HepG2 (cell line): Measurements from ENCODE around the gene NCAM2.

Experiments used
- AGO1 ChIP-seq: fragments of 200-400 bp; formaldehyde crosslinking; IDR thresholded peaks from 2 replicates; pipeline ENCODE4 v1.6.1; 2017; ENCODE audit warnings: mild to moderate bottlenecking, low read depth, low read length, moderate library complexity; ENCODE audit not compliant: poor library complexity, severe bottlenecking
- ARID2 ChIP-seq: sonication (generic); formaldehyde crosslinking; IDR thresholded peaks from 2 replicates; pipeline ENCODE4 v1.8.1; 2022; ENCODE audit warnings: mild to moderate bottlenecking, missing genetic modification reagents, borderline replicate concordance
- CHD4 ChIP-seq: fragments of 200-600 bp; sonication (generic); IDR thresholded peaks from 2 replicates; pipeline ENCODE4 v1.7.0; 2017; ENCODE audit warnings: mild to moderate bottlenecking, low read length, borderline replicate concordance
- EZH2 ChIP-seq: conservative IDR thresholded peaks from 2 replicates; pipeline ENCODE4 v1.6.1; 2012; ENCODE audit warnings: mild to moderate bottlenecking, low read depth, low read length, moderate library complexity
- NCOA2 ChIP-seq: sonication (generic); formaldehyde crosslinking; IDR thresholded peaks from 2 replicates; pipeline ENCODE4 v1.8.0; 2022; ENCODE audit warnings: inconsistent platforms
- POLR2A ChIP-seq, 2 experiments: IDR thresholded peaks; 2 replicates each; pipeline ENCODE4 v1.6.1; 2011; ENCODE audit warnings: low read depth in 2 of 2, low read length in 2 of 2, mild to moderate bottlenecking in 1 of 2, moderate library complexity in 1 of 2; ENCODE audit not compliant: insufficient read depth in 1 of 2
- POLR2AphosphoS5 ChIP-seq: IDR thresholded peaks from 2 replicates; pipeline ENCODE4 v1.6.1; 2012; ENCODE audit warnings: low read depth, low read length
- REL ChIP-seq: sonication (generic); formaldehyde crosslinking; conservative IDR thresholded peaks from 2 replicates; pipeline ENCODE4 v1.8.0; 2022; ENCODE audit warnings: mild to moderate bottlenecking, missing genetic modification reagents, moderate library complexity
- SP2 ChIP-seq: sonication (generic); formaldehyde crosslinking; IDR thresholded peaks from 2 replicates; pipeline ENCODE4 v1.5.1; 2020; ENCODE audit warnings: mild to moderate bottlenecking, missing genetic modification reagents
- ZBTB1 ChIP-seq: sonication (generic); formaldehyde crosslinking; IDR thresholded peaks from 2 replicates; pipeline ENCODE4 v1.4.0; 2020; ENCODE audit warnings: missing genetic modification reagents, borderline replicate concordance
- ZNF24 ChIP-seq: fragments of 450-650 bp; IDR thresholded peaks from 2 replicates; pipeline ENCODE4 v1.6.1; 2017; ENCODE audit warnings: antibody characterized with exemption, mild to moderate bottlenecking
- TF ChIP-seq, protein P1 (sequence below): sonication (generic); formaldehyde crosslinking; IDR thresholded peaks from 2 replicates; pipeline ENCODE4 v1.4.0; 2020; ENCODE audit warnings: missing genetic modification reagents
- TF ChIP-seq, protein P2 (sequence below): sonication (generic); formaldehyde crosslinking; IDR thresholded peaks from 2 replicates; pipeline ENCODE4 v1.5.0; 2020; ENCODE audit warnings: mild to moderate bottlenecking, missing genetic modification reagents, moderate library complexity

DNA sequence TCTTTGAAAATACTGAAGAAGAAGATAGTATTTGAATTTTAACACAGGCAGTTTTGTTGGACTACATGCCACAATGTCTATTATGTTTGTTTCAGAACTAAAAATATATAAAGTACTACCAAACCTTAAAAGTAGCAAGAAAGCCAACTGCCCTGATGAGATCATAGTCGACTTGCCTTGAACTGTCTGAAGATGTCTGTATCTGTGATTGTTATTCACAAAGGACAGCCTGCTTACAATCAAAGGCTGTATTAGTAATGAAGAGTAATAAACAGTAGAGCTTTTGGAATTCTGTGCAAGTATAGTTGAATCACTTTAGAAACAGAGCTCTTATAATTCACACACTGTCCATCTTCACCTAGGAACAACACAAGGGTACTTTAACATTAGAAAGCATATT is 228.3 kb downstream of the NCAM2 start:
- TF ChIP-seq POLR2A (IDR thresholded peaks at IDR 0.05; ENCODE audit: insufficient read depth in 1 of 2, low read depth in 2 of 2, low read length in 2 of 2) (no peak), AGO1 (no peak), CHD4 (no peak), ZBTB1 (CRISPR knock-in tag) (no peak), POLR2AphosphoS5 (no peak), SP2 (no peak), EZH2 (no peak), ZNF24 (no peak), REL (CRISPR knock-in tag) (no peak), ARID2 (CRISPR knock-in tag) (no peak), NCOA2 (CRISPR knock-in tag) (no peak)
- TF ChIP-seq, protein P1, sequence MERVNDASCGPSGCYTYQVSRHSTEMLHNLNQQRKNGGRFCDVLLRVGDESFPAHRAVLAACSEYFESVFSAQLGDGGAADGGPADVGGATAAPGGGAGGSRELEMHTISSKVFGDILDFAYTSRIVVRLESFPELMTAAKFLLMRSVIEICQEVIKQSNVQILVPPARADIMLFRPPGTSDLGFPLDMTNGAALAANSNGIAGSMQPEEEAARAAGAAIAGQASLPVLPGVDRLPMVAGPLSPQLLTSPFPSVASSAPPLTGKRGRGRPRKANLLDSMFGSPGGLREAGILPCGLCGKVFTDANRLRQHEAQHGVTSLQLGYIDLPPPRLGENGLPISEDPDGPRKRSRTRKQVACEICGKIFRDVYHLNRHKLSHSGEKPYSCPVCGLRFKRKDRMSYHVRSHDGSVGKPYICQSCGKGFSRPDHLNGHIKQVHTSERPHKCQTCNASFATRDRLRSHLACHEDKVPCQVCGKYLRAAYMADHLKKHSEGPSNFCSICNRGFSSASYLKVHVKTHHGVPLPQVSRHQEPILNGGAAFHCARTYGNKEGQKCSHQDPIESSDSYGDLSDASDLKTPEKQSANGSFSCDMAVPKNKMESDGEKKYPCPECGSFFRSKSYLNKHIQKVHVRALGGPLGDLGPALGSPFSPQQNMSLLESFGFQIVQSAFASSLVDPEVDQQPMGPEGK, result no peak
- TF ChIP-seq, protein P2, sequence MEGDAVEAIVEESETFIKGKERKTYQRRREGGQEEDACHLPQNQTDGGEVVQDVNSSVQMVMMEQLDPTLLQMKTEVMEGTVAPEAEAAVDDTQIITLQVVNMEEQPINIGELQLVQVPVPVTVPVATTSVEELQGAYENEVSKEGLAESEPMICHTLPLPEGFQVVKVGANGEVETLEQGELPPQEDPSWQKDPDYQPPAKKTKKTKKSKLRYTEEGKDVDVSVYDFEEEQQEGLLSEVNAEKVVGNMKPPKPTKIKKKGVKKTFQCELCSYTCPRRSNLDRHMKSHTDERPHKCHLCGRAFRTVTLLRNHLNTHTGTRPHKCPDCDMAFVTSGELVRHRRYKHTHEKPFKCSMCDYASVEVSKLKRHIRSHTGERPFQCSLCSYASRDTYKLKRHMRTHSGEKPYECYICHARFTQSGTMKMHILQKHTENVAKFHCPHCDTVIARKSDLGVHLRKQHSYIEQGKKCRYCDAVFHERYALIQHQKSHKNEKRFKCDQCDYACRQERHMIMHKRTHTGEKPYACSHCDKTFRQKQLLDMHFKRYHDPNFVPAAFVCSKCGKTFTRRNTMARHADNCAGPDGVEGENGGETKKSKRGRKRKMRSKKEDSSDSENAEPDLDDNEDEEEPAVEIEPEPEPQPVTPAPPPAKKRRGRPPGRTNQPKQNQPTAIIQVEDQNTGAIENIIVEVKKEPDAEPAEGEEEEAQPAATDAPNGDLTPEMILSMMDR (CRISPR knock-in tag), result no peak
